Measurements from ENCODE around the gene AP3B2. TPM values are rescaled to one million over a fixed set of nuclear protein-coding genes. Genes with fewer than 3 reads are reported as not detected.

The AP3B2 gene
- total RNA-seq, 1 donor: 1.8 TPM

DNA sequence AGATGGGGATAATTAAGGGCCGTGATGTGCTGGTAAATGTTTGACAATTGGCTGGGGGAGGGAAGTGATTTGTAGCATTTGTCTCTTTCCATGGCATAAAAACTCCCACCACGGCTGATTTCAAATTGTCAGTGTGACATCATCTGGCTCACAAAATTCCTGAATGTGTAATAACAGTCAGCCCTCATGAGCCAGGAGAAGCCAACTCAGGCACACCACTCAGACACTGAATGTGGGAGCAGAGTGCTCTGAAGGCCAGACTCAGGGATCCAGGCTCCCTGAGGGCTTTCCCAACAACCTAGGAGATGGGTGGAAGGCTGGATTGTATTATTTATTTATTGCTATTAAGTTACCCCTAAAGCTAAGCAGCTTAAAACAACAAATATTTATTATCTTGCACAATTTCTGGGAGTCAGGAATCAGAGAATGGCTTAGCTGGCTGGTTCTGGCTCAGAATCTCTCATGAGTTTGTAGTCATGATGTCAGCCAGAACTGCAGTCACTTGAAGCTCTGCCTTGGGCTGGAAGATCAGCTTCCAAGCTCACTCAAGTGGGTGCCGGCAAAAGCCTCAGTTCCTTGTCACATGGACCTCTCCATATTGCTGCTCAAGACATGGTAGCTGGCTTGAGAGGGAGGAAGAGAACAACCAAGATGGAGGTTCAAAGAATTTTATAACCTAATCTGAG, 56.0 kb downstream of the AP3B2 start:
- H3K4me3 ChIP-seq (ENCODE audit: low read depth, low read length): no peak overlapping the region
- no peak for TF ChIP-seq CTCF (IDR thresholded peaks at IDR 0.05; ENCODE audit: insufficient read depth, low read length)
- no peak for DNase-seq (ENCODE audit: low read depth)

GRCh38 chr15:82651708-82652107, 58.0 kb downstream of the AP3B2 start:
- no peak for TF ChIP-seq CTCF (IDR thresholded peaks at IDR 0.05; ENCODE audit: insufficient read depth, low read length)
- H3K4me3 ChIP-seq (ENCODE audit: low read depth, low read length): no peak overlapping the region
- no peak for DNase-seq (ENCODE audit: low read depth)

- no peak overlapping the region for H3K4me3 ChIP-seq (ENCODE audit: low read depth, low read length)
- no peak for TF ChIP-seq CTCF (IDR thresholded peaks at IDR 0.05; ENCODE audit: insufficient read depth, low read length)
- DNase-seq (ENCODE audit: low read depth): no peak
Observed at GRCh38 chr15:82650046-82650670, 59.5 kb downstream of the AP3B2 start.

DNA sequence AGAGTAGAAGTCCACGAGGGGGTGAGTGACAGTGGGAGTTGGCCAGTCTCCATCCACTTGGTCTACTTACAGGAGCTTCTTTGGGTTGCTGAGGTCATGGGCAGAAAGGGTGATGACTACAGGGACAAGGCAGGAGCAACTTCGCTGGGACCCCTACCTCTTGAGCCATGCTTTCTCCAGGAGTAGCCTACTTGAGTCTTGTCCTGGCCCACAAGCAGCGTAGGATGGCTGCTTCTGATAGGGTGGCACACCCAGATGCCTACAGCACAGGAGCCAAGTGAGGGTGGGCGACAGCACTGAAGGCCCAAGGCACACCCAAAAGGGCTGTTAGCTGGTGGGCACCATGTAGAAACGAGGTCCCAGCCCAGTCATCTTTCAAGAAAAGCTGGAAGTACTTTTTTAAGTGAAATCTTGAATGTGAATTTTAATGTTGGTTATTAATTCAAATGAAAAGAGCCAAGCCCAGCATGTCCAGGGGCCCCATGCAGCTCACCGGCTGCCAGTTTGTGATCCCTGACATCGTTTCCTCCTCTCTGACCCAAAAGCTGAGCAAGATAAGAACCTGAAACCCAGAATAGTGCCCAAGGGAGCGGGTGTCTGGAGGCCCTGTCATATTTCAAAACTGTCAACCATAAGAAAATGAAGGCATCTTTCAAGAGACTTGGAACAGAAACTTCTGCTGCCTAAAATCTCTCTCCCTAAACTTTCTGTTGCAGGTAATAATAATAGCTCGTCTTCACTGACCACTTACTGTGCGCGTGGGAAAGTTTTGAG, 60.3 kb downstream of the AP3B2 start:
- DNase-seq (ENCODE audit: low read depth): no peak
- no peak for TF ChIP-seq CTCF (IDR thresholded peaks at IDR 0.05; ENCODE audit: insufficient read depth, low read length)
- no peak overlapping the region for H3K4me3 ChIP-seq (ENCODE audit: low read depth, low read length)

DNA sequence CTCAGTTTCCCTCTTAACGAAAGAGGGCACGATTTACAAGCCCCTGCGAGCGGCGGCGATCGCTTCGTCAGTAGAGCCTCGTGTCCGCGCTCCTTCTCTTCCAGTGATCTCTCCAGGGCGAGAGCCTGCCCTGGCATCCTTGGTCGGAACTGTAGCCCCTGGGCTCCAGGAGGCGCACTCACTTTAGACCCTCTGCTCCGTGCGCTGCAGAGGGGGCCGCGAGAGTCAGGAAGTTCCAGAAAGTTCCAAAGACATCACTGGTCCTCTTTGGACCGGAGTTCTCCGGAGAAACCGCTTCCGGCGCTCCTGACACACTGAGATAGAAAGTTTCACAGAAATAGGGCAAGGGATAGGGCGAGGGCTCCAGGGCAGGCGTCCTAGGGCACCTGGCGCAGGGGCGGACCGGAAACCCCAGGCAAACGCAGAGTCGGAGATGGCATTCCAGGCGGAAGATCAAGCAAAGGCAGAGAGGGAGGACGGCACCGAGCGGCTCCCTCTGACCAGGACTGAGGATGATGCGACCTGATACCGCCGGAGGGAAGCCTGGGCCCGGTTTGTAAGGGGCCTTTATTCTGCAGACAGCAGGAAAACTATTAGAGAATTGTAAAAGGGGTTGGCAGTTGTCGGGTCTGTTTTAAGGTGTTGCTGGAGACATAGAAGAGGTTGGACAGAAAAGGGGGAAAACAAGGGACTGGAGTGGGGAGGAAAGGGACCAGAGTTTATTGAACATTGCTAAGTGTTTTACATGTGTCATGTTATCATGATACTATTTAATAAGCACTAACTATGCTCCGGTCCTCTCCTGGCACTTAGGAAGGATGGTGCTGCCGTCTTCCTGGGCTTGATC, 61.2 kb downstream of the AP3B2 start:
- H3K4me3 ChIP-seq (ENCODE audit: low read depth, low read length): peak overlapping the region; percentile 58
- TF ChIP-seq CTCF (IDR thresholded peaks at IDR 0.05; ENCODE audit: insufficient read depth, low read length): no peak
- no peak for DNase-seq (ENCODE audit: low read depth)

- TF ChIP-seq CTCF (IDR thresholded peaks at IDR 0.05; ENCODE audit: insufficient read depth, low read length): no peak
- no peak for DNase-seq (ENCODE audit: low read depth)
- H3K4me3 ChIP-seq (ENCODE audit: low read depth, low read length): peak overlapping the region; percentile 58
Observed at GRCh38 chr15:82647835-82648256, 61.8 kb downstream of the AP3B2 start.
